ENCODE measurements around the gene GALM.

DNA sequence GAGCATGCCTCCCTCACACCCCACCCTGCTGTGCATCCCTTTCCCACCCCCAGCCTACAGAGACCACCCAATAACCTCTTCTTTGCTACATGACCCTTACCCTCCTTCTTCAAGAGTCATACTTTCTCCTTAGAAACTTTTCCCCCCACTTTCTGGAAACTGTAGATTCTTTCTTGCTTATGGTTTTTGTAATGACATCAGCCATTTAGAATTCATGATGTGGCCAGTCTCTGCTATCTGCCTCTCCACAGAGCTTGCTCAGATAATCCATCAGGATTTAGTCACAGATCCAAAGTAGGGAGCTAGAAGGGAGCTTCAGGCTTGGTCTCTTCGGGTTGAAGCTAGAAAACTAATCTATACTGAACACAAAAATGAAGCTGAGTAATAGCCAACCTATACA is 36.5 kb downstream of the GALM start:
- no peak for TF ChIP-seq POLR2A (IDR thresholded peaks at IDR 0.05; ENCODE audit: low read length)
- no peak for TF ChIP-seq GATA1 (IDR thresholded peaks at IDR 0.05; ENCODE audit: low read depth, low read length)
